Measurements from ENCODE around the gene MED13L. TPM values are rescaled to one million over a fixed set of nuclear protein-coding genes. Genes with fewer than 3 reads are reported as not detected.

MED13L gene
- total and polyA plus RNA-seq, 2 of the 4 experiments (the other 2 are of a cell fraction), result 17.9 to 49.1 TPM

GRCh38 chr12:116293687-116294453 is 16.4 kb upstream of the MED13L start:
- Histone ChIP-seq H3K18ac (ENCODE audit: low read depth, low read length) (no peak overlapping the region), H2AFZ (replicated peaks; ENCODE audit: low read length, poor library complexity) (no peak overlapping the region), H3K14ac (replicated peaks; ENCODE audit: low read depth, low read length) (no peak overlapping the region), H2BK15ac (ENCODE audit: low read depth, low read length) (no peak overlapping the region), H3K36me3 (ENCODE audit: control insufficient read depth, insufficient read depth, low read length) (no peaks in the 10 kb centered on the region), H4K5ac (ENCODE audit: low read depth, low read length) (no peak overlapping the region), H3K4me2 (ENCODE audit: low read depth, low read length) (no peak overlapping the region), H3K56ac (ENCODE audit: extremely low read depth, insufficient read depth, low read length) (no peak overlapping the region), H3K4me1 (ENCODE audit: control insufficient read depth, insufficient read depth, low read length) (no peaks in the 10 kb centered on the region), H2BK5ac (ENCODE audit: low read depth, low read length, poor library complexity, severe bottlenecking) (no peak overlapping the region), H3K23ac (ENCODE audit: low read depth, low read length) (no peak overlapping the region), H4K91ac (ENCODE audit: insufficient read depth, low read depth, low read length) (no peak overlapping the region), H3K4me3 (ENCODE audit: insufficient read depth, low read depth, low read length) (no peak overlapping the region), H3K27ac (ENCODE audit: insufficient read depth, low read length) (no peak overlapping the region), H3K79me1 (ENCODE audit: low read depth in 1 of 2, low read length in 2 of 2) (no peaks in the 10 kb centered on the region), H4K20me1 (ENCODE audit: insufficient read depth, low read length) (no peaks in the 10 kb centered on the region), H3K9ac (ENCODE audit: low read depth, low read length) (no peak overlapping the region), H3K27me3 (ENCODE audit: control insufficient read depth, insufficient read depth, low read length) (no peaks in the 10 kb centered on the region), H2BK120ac (ENCODE audit: low read depth, low read length) (no peak overlapping the region), H3K9me3 (ENCODE audit: control insufficient read depth, insufficient read depth, low read length) (no peaks in the 10 kb centered on the region), H2AK9ac (replicated peaks; ENCODE audit: low read depth, low read length, poor library complexity) (no peak overlapping the region), H2AK5ac (ENCODE audit: low read depth, low read length) (no peak overlapping the region), H2BK20ac (ENCODE audit: low read depth, low read length) (no peak overlapping the region), H4K8ac (ENCODE audit: low read depth in 2 of 2, low read length in 2 of 2) (no peak overlapping the region), H3K4ac (ENCODE audit: low read depth, low read length) (no peak overlapping the region), H3K9me1 (ENCODE audit: insufficient read depth, low read length) (no peaks in the 10 kb centered on the region)
- POLR2A ChIA-PET (ENCODE audit: unreplicated experiment), result no interaction called here
- no peak for TF ChIP-seq FOS (IDR thresholded peaks at IDR 0.05; ENCODE audit: low read depth, low read length)
- no peak for TF ChIP-seq RFX5 (IDR thresholded peaks at IDR 0.05; ENCODE audit: low read depth, low read length)
- no peak for TF ChIP-seq CHD1 (IDR thresholded peaks at IDR 0.05; ENCODE audit: low read depth, low read length)
- no peak for TF ChIP-seq SMC3 (IDR thresholded peaks at IDR 0.05; ENCODE audit: low read depth, low read length)
- no peak for DNase-seq
- no TSS peak for BruUV-seq (replicated peaks)
- CTCF ChIA-PET, result interaction anchor here (0.6 kb wide), 1 partner anchor 1932 kb away, joined by 6 read pairs; no protein-coding TSS in a partner anchor
- dilution Hi-C loops (cut with HindIII; ENCODE audit: low sequenced_read_pairs, unreplicated experiment) (no loop called here), in situ Hi-C loops (cut with MboI; ENCODE audit: low sequenced_read_pairs) (no loop called here), intact Hi-C loops (cut with micrococcal nuclease) (no loop called here)
- WGBS, 2 experiments (ENCODE audit: extremely low coverage in 2 of 2, insufficient read length in 1 of 2), result no CpG with 5 or more reads among the region's 4 CpGs
- ATAC-seq (ENCODE audit: low read depth), result no peak
